B cell (primary cell): ENCODE measurements around the gene ACSM2B. TPM values are rescaled to one million over a fixed set of nuclear protein-coding genes. Genes with fewer than 3 reads are reported as not detected.
"Not testable (repeated sequence)": the region's sequence is repeated elsewhere in the genome, so short reads cannot be mapped to it uniquely, and the experiment has no call there.

ENCODE experiments used
- ATAC-seq: fragments of 200-7000 bp; cut with Tn5 transposase; one replicate; pipeline ENCODE4 v1.10.0; 2021; ENCODE audit warnings: low read depth, mild to moderate bottlenecking, moderate number of reproducible peaks, moderate library complexity
- CTCF ChIA-PET: fragments of 350-600 bp; sonication (Branson Sonifier 250); formaldehyde crosslinking; loops from one replicate; lab custom pipeline; 2021; ENCODE audit warnings: antibody characterized with exemption, inconsistent platforms; lab: Charles Lee
- POLR2A ChIA-PET: fragments of 350-600 bp; sonication (Branson Sonifier 250); formaldehyde crosslinking; loops from one replicate; lab custom pipeline; 2021; ENCODE audit warnings: antibody characterized with exemption; lab: Charles Lee
- DNase-seq: peaks from one replicate; pipeline ENCODE4 v3.0.0; 2013
- H2AFZ ChIP-seq: 2 replicates; pipeline ENCODE4 v1.6.1; 2012; ENCODE audit warnings: mild to moderate bottlenecking, low read depth, low read length; ENCODE audit not compliant: insufficient read depth, poor library complexity, severe bottlenecking
- H3K27ac ChIP-seq, 2 donors: 1 replicate in 1 of 2; 2 replicates in 1 of 2; pipeline ENCODE4 v1.5.1; 2012 to 2013; ENCODE audit warnings: low read length in 2 of 2, mild to moderate bottlenecking in 2 of 2, moderate library complexity in 1 of 2
- H3K27me3 ChIP-seq, 4 experiments: fragments of 200-600 bp in 1 of 4; sonication (generic) in 1 of 4; replicated peaks in 1 of 4; 1 replicate in 2 of 4; 2 replicates in 2 of 4; pipeline versions ENCODE4 v1.6.1 to v1.7.0; 2013 to 2016; ENCODE audit warnings: low read length in 3 of 4, mild to moderate bottlenecking in 2 of 4, mixed read lengths in 1 of 4, moderate library complexity in 1 of 4; ENCODE audit not compliant: insufficient read depth in 4 of 4, control insufficient read depth in 3 of 4; ENCODE audit errors: control extremely low read depth in 1 of 4
- H3K36me3 ChIP-seq, 2 experiments: replicated peaks in 1 of 2; 1 replicate in 1 of 2; 2 replicates in 1 of 2; pipeline versions ENCODE4 v1.6.1 to v1.7.1; 2013; ENCODE audit warnings: low read length in 1 of 2; ENCODE audit not compliant: insufficient read depth in 2 of 2, control insufficient read depth in 1 of 2; ENCODE audit errors: control extremely low read depth in 1 of 2, extremely low read depth in 1 of 2
- H3K4me1 ChIP-seq, 2 donors: fragments of 200-600 bp in 1 of 2; sonication (generic) in 1 of 2; 1 replicate in 1 of 2; 2 replicates in 1 of 2; pipeline versions ENCODE4 v1.5.1 to v1.6.1; 2013 to 2017; ENCODE audit warnings: low read length in 2 of 2; ENCODE audit not compliant: control insufficient read depth in 2 of 2, insufficient read depth in 2 of 2
- H3K4me2 ChIP-seq: replicated peaks from 2 replicates; pipeline ENCODE3; 2012; ENCODE audit warnings: mild to moderate bottlenecking, low read depth, low read length; ENCODE audit not compliant: poor library complexity, severe bottlenecking
- H3K4me3 ChIP-seq, 5 experiments: fragments of 200-600 bp in 1 of 5; sonication (generic) in 1 of 5; 1 replicate in 3 of 5; 2 replicates in 2 of 5; pipeline versions ENCODE4 v1.5.1 to v1.7.0; 2011 to 2016; ENCODE audit warnings: low read length in 4 of 5, mild to moderate bottlenecking in 4 of 5, low read depth in 2 of 5, control low read depth in 1 of 5, moderate library complexity in 1 of 5; ENCODE audit not compliant: insufficient read depth in 1 of 5; ENCODE audit errors: control extremely low read depth in 1 of 5, extremely low read depth in 1 of 5
- H3K79me2 ChIP-seq: fragments of 200-600 bp; sonication (generic); one replicate; pipeline ENCODE4 v1.6.0; 2016; ENCODE audit warnings: low read length; ENCODE audit not compliant: control insufficient read depth, insufficient read depth
- H3K9ac ChIP-seq: fragments of 200-600 bp; sonication (generic); 2 replicates; pipeline ENCODE4 v1.6.1; 2017; ENCODE audit warnings: mild to moderate bottlenecking, low read length, moderate library complexity
- H3K9me3 ChIP-seq, 3 donors: one replicate each; pipeline versions ENCODE4 v1.6.1 to v1.7.1; 2013; ENCODE audit warnings: low read length in 2 of 3; ENCODE audit not compliant: control insufficient read depth in 2 of 3, insufficient read depth in 1 of 3; ENCODE audit errors: control extremely low read depth in 1 of 3
- H4K20me1 ChIP-seq: 2 replicates; pipeline ENCODE4 v1.6.0; 2012; ENCODE audit warnings: mild to moderate bottlenecking, low read length; ENCODE audit not compliant: insufficient read depth, control insufficient read depth, poor library complexity, severe bottlenecking
- H3K27ac Mint-ChIP-seq: one replicate; pipeline ENCODE4 v1.8.0; 2021; ENCODE audit warnings: mixed read lengths
- H3K27me3 Mint-ChIP-seq: one replicate; pipeline ENCODE4 v1.8.0; 2021; ENCODE audit warnings: mixed read lengths
- H3K4me1 Mint-ChIP-seq: one replicate; pipeline ENCODE4 v1.8.0; 2021; ENCODE audit warnings: mixed read lengths
- H3K4me3 Mint-ChIP-seq: one replicate; pipeline ENCODE4 v1.8.0; 2021; ENCODE audit warnings: mixed read lengths
- H3K9me3 Mint-ChIP-seq: one replicate; pipeline ENCODE4 v1.8.0; 2022; ENCODE audit warnings: mixed read lengths; ENCODE audit not compliant: insufficient read depth
- CTCF ChIP-seq: fragments of 200-600 bp; IDR thresholded peaks from one replicate; pipeline ENCODE4 v1.8.0; 2022; ENCODE audit warnings: antibody characterized with exemption, mild to moderate bottlenecking
- EZH2 ChIP-seq: IDR thresholded peaks from 2 replicates; pipeline ENCODE4 v1.6.1; 2012; ENCODE audit warnings: borderline replicate concordance, low read depth, mild to moderate bottlenecking, moderate library complexity, low read length; ENCODE audit not compliant: insufficient read depth, poor library complexity, severe bottlenecking
- WGBS: methylation state at CpG from one replicate; pipeline ENCODE4 v1.1.5; 2013; ENCODE audit warnings: missing lambda C conversion rate; ENCODE audit not compliant: insufficient coverage; 5-methylcytosine and 5-hydroxymethylcytosine counted together
- intact Hi-C: fragments of 100-400 bp; cut with micrococcal nuclease; formaldehyde crosslinking; loops from one replicate; pipeline ENCODE4 v1.10.0; 2022
- polyA plus RNA-seq: library from polyadenylated mRNA; depleted of rRNA; stranded (reverse); fragments of >200 nt; gene quantifications from 2 replicates; pipeline ENCODE4 v1.2.3, GENCODE V29; 2012
- total RNA-seq, 2 donors: library from RNA; stranded (reverse); fragments of 120-200 nt in 1 of 2; gene quantifications; 1 replicate in 1 of 2; 2 replicates in 1 of 2; pipeline versions ENCODE4 v1.2.3 to v1.2.4, GENCODE V29; 2013 to 2022

ACSM2B gene
- total and polyA plus RNA-seq, 2 donors (not counting 1 experiment from before 2014, with no cell fraction given), result not detected

- Histone ChIP-seq H3K36me3 (no peaks in the 10 kb centered on the region), H3K27ac (no peak overlapping the region), H3K4me1 (peaks cover 0 to 2% of the 10 kb centered on the region in 2 donors), H3K9ac (no peak overlapping the region), H2AFZ (no peak overlapping the region), H3K27me3 (peaks cover 0 to 4% (median 0%) of the 10 kb centered on the region in 4 experiments), H3K4me3 (no peak overlapping the region), H3K79me2 (no peaks in the 10 kb centered on the region), H4K20me1 (no peaks in the 10 kb centered on the region), H3K9me3 (no peaks in the 10 kb centered on the region), H3K4me2 (no peak overlapping the region)
- H3K4me3 Mint-ChIP-seq, result no peak overlapping the region
- peaks cover 21% of the 10 kb centered on the region for H3K27me3 Mint-ChIP-seq
- no peak overlapping the region for H3K27ac Mint-ChIP-seq
- ATAC-seq (no peak), DNase-seq (no peak)
- 53% methylated on average over 3 of the region's 5 CpGs for WGBS
- no peak for TF ChIP-seq EZH2
- no peak for TF ChIP-seq CTCF
- no peaks in the 10 kb centered on the region for H3K9me3 Mint-ChIP-seq
- POLR2A ChIA-PET, result no interaction called here
- intact Hi-C loops, result no loop called here
- H3K4me1 Mint-ChIP-seq, result no peaks in the 10 kb centered on the region
- CTCF ChIA-PET, result no interaction called here
Measured at GRCh38 chr16:20598832-20599469, 22.8 kb upstream of the ACSM2B start.

- H3K36me3 ChIP-seq, H3K27ac ChIP-seq, POLR2A ChIA-PET, H3K4me3 Mint-ChIP-seq, H3K27me3 ChIP-seq, ATAC-seq, H3K4me1 Mint-ChIP-seq, H4K20me1 ChIP-seq, H2AFZ ChIP-seq, CTCF ChIA-PET, H3K79me2 ChIP-seq, intact Hi-C loops, DNase-seq, H3K9me3 ChIP-seq, H3K27ac Mint-ChIP-seq, H3K9me3 Mint-ChIP-seq, H3K9ac ChIP-seq, H3K4me2 ChIP-seq, H3K4me1 ChIP-seq, H3K4me3 ChIP-seq: not testable (repeated sequence)
- H3K27me3 Mint-ChIP-seq, result peaks cover 19% of the 10 kb centered on the region
- 100% methylated on average over 1 of the region's 2 CpGs for WGBS
Measured at GRCh38 chr16:20595694-20596093, 19.5 kb upstream of the ACSM2B start.

GRCh38 chr16:20595068-20595467 lies 18.9 kb upstream of the ACSM2B start:
- H3K27me3 ChIP-seq, H3K27ac ChIP-seq, H3K4me1 ChIP-seq, H3K9ac ChIP-seq, intact Hi-C loops, H3K4me2 ChIP-seq, H3K27ac Mint-ChIP-seq, H2AFZ ChIP-seq, H4K20me1 ChIP-seq, H3K4me3 ChIP-seq, POLR2A ChIA-PET, H3K4me1 Mint-ChIP-seq, H3K4me3 Mint-ChIP-seq, DNase-seq, H3K9me3 Mint-ChIP-seq, H3K36me3 ChIP-seq, H3K9me3 ChIP-seq, H3K79me2 ChIP-seq, ATAC-seq, CTCF ChIA-PET: not testable (repeated sequence)
- H3K27me3 Mint-ChIP-seq, result peaks cover 15% of the 10 kb centered on the region
- no CpG with 5 or more reads among the region's 2 CpGs for WGBS
